ENCODE results near the gene NGFR.
"Not testable (repeated sequence)": the region's sequence is repeated elsewhere in the genome, so short reads cannot be mapped to it uniquely, and the experiment has no call there.

Gene NGFR

DNA sequence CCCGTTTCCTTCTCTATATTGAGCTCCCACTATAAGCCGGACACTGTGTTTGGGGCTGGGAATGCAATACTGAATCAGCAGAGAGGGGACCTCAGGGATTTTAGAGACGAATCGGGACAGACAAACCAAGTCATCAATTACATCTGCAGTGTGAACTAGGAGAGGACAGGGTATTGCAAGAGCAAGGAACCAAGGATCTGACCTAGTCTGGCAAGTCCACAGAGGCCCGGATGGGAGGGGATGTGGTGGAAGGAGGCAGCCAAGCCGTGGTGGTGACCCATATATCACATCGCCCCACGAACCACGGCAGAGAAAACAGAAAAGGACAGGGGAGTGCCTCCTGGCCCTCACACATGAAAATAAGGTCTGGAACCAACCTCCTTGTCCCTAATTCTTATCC, 52.5 kb downstream of the NGFR start:
- no peak for DNase-seq

DNA sequence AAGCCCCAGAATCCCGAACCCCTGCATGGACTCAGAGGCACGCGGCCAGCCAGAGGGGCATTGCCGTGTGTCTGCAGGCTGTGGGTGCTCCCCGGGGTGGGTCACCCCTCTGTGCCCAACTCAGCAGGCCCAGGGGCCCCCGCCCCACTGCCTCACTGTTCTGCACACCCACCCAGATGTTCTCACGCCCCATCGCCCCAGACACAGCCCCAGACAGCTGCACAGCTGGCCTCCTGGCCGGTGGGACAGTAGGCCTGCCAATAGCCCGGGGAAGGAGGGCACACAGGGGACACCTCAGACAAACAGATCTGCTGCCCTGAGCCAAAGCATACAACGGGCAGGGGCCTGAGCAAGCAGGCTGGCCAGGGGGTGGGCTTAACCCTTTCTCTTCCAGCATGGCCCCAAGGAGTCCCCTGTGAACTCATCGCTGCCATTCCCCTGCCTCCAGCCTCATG, 53.0 kb downstream of the NGFR start:
- no peak for DNase-seq

DNA sequence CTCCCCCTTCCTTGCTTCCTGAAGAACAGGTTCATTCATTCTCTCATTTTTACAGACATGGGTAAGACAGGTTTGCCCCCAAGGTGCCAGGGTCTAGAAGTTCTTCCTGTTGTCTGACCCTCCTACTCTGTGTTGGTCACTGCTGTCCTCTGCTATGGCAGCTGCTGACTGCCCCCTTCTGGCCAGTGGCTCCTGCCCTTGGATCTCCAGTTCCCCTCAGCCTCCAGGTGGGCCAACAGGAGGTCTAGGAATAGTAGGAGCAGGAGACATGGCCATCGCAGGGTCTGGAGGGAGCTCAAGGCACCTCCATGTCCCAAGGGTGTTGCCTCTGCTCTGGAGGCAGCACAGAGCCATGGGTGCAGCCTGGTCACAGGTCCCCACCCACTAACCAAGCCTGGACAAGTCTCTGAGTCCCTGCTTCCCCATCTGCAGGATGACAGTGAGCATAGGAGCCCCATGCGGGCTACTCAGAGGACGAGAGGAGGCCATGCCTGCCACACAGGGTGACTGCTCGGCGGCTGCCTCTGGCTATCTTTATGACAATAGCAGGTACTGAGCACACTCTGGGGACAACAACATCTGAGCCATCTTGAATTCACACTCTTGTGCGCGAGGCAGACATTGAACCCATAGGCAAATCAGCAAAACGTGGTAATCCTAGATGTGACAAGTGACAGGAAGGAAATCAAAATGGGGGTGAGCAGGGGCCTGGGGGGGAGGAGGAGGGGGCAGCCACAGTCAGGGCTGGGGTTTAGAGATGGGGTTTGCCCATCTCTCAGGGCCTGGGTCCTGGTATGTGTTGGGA, 53.6 kb downstream of the NGFR start:
- peak in 1 of 3 experiments; percentile 4 for DNase-seq

DNA sequence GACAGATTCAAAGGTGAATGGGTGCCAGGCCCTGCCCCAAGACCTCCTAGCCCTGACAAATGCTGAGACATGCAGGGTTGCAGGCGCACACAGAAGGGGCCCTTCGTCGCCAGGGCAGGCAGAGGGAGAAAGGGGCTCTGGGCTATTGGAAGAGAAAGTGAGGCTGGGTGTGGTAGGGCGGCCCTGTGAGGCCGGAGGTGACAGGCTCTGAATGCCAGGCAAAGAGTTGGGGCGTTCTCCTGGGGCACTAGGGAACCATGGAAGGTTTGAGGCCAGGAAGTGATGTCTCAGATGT, 54.2 kb downstream of the NGFR start:
- DNase-seq, result no peak

DNA sequence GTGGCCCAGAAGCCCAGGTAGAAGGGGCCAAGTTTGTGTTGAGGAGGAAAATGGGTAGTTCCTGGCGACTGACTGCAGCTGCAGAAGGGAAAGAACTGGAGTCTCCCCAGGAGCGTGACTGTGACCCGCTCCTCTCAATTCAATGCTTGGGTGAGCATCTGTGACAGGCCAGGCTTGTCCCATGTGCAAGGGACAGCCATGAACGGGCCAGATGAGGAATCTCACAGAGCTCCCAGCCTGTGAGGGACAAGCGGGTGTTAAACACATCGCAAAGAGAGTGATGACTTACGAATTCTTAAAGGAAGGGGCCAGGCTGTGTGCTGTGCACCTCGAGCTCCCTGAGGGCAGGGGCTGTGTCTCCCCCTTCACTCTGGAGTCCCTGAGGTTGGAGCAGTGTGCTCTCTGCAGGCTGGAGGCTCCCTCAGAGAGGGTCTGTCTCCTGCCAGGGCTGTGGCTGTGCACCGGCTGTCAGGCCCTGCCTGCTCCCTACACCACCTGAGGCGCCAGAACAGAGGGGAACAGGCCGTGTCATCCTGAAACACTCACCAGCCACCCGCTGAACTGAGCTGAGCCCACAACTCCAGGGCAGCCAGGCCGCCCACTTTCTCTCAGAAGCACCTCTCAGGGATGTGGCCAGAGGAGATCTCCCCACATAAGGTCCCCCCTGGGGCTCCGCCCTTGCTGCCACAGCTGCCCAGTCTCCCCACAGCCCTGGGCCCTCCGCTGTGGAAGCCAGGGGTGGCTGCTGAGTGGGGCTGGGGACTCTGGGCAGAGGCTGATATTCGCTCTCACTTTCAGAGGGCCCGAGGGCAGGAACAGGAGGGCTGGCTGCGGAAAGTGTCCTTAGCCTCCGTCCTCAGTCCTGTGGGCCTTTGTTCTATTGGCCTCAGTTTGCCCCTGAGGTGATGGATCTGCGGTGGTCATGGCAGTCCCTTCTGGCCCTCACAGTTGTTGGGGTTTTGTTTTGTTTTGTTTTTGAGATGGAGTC, 54.9 kb downstream of the NGFR start:
- no peak for DNase-seq

DNA sequence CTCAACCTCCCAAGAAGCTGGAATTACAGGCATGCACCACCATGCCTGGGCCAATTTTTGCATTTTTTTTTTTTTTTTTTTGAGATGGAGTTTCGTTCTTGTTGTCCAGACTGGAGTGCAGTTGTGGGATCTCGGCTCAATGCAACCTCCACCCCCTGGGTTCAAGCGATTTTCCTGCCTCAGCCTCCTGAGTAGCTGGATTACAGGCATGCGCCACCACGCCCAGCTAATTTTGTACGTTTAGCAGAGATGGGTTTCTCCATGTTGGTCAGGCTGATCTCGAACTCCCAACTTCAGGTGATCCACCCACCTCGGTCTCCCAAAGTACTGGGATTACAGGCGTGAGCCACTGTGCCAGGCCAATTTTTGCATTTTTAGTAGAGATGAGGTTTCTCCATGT, 55.7 kb downstream of the NGFR start:
- not testable (repeated sequence) for DNase-seq

DNA sequence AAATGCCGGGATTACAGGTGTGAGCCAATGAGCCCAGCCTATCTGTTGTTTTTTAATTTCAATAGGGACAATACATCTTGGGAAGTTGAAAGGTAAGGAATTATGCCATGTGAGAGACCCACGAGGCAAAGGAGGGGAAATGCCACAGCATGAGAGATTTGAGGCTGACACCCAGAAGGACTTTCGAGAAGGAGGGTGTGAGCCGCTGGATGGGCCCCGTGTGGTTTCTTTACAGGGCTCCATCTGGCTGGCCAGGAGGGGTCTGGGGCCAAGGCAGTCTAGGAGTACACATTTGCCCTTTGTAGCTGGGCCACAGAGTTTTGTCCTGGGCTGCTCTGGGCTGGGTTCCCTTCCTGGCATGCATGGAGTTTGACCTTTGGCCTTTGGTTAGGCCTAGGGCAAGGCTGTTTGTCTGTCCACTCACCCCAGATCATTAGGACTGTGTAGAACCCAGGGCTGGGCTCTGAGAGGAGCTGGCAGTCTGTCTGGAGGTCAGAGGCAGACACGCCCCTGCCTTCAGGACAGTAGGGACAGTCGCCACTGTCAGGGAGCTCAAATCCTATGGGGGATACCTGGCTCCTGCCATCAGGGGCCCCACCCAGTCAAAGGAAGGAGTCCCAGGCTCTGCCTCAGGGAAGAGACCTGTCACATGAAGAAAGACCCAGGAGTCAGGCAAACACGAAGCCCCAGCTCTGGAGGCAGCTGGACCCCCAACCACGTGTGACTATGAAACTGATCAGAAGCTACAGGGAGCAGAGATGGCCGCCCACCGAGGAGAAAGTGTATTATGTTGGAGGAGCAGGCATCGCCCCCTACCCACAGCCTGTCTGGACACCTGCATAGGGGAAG, 56.4 kb downstream of the NGFR start:
- no peak for DNase-seq

DNA sequence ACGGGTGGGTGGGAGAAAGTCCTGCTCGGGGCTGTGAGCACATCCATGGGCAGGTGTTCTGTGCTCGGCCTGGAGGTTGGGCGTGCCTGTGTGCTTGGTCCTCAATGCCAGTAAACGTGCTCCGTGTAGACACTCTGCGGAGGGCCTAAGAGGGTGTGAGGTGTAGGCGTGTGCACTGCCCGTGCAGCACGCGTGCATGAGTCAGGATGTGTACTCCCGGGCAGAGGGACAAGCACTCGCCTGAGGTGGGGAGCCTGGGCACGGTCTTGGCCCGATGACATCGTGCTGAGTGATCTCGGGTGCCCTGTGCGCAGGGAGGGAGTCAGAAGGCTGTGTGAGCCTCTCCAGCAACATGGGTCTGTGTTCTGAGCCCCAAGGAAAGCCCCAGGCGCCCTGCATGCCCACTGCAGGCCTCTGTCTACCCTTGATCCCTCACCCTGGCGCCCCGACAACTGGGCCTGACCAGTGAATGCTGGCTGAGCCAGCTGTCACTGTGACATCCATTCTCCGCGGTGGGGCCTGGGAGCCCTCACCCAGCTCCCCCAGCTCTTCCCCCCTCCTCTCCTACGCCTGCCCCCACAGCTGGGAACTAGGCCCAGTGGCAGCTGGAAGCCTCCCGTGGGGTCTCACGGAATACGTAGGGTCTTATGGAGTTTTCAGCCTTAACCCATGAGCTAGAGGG, 57.1 kb downstream of the NGFR start:
- DNase-seq, result no peak

DNA sequence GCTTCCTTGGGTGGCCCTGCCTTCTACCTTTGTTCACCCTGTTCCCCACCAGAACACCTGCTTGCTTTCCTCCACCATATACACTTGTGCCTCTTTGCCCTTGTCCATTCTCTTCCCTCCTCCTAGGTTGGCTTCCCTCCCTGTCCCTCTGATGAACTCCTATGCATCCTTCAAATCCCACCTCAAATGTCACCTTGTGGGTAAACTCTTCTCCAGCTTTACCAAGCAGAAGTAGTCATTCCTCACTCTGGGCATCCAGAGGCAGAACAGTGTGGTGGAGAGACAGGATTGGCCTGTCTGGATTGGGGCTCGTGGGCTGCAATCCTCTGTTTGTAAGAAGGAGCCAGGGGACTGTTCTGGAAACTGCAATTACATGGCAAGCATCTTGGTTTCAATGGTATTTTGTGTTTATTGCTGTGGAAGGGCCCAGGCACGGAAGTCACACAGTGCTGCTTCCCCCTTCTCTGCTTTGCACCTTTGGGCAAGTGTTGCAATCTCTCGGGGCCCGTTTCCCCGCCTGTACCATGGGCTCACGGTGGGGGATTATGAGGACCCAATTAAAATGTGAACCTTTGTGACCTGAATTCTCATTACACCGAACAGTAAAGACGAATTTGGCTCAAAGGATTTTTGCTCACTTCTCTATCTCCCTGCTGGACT, 58.7 kb downstream of the NGFR start:
- DNase-seq, result no peak

DNA sequence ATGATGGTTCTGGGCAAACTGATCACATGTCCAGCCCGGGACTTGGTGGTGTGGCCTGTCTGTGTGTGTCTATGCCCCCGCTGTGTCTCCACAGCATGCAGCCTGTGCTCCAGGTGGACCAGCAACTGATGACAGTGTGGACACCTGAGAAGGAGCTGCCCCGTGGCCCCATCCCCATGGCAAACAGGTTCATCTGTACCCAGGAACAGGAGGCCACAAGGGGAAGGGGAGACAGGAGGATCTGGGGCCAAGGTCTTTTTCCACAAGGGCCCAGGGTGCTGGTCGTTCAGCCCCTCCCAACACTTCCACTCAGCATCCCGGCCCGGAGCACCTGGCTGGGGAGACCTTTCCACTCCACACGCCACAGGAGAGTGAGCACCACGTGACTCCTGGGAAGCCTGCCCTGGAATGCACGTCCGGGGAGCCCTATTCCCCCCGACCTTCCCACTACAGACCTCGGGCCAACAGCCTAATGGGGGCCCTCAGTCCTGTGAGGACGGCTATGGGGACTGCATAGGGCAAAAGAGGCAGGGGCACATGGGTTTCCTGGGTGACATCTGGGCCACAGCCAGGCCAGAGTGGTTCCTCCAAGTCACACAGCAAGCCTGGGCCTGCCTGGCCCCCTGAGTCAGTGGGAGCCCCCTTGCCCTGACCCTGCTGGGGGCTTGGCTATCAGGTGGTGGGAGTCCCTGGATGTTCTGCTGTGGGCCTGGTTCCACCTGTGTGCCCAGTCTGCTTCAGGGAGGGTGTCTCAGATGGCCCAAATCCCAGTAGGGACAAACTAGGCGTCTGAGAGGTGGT, 59.8 kb downstream of the NGFR start:
- DNase-seq, result no peak

DNA sequence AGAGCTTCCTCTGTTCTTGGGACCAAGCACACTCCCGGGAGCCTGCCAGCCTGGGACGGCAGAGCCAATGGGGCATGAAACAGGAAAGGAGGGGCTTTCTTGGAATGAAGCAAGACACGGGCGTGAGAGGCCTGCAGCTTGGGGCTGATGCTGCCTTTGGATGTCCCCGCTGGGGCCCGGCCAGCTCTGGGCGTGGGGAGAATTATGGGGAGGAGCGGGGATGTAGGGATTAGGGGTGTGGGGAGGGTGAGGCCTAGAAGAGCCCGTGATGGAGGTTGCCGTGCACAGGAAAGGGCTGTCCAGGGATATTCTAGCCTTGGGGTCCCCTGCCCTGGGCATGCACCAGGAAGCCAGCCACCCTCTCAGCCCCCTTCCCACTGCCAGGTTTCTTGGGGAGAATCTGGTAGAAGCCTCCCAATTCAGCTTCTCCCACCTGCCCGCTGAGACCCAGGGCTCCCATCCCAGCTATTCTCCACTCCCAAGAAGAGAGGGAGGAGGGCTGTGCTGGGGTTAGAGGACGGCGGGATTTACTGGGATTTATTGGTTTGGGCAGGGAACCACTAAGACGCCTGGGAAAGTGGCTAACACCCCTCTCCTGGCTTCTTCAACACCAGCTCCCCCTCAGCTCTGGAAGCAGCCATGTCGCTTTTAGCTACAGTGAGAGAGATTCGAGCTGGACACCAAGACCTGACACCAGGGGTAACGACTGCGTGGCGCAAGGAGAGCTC, 60.6 kb downstream of the NGFR start:
- no peak for DNase-seq

DNA sequence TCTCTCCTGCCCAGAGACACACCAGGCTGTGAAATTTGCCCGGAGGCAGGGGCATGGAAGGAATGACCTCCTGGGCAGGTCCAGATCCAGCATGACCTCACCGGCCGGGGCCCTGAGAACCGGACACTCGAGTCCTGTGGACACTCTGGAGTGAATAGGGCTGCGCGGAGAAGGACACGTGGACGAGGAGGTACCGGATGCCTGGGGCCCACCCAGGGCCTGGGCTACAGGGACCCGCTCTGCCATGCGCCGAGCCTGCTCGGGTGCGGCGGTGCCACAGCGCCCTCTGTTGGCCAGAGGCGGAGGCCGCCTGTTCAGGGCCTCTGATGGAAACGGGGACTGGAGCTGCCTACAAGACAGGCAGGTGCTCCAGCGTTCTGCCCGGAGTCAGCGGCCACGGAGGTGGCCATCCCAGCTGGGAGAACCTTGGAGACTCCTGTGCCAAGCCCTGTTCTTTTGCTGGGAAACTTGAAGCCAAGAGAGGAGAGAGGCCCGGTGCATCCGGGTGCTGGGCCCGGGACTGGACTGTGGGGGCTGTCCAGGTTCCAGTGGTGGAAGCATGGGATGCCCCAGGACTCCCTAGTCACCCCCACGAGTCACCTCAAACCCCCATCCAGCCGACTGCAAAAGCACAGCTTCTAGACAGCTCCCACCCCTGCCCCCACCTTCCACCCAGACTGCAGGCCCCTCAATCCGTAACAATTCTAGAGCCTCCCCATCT, 61.3 kb downstream of the NGFR start:
- peak; percentile 58 to 81 (median 68) for DNase-seq

DNA sequence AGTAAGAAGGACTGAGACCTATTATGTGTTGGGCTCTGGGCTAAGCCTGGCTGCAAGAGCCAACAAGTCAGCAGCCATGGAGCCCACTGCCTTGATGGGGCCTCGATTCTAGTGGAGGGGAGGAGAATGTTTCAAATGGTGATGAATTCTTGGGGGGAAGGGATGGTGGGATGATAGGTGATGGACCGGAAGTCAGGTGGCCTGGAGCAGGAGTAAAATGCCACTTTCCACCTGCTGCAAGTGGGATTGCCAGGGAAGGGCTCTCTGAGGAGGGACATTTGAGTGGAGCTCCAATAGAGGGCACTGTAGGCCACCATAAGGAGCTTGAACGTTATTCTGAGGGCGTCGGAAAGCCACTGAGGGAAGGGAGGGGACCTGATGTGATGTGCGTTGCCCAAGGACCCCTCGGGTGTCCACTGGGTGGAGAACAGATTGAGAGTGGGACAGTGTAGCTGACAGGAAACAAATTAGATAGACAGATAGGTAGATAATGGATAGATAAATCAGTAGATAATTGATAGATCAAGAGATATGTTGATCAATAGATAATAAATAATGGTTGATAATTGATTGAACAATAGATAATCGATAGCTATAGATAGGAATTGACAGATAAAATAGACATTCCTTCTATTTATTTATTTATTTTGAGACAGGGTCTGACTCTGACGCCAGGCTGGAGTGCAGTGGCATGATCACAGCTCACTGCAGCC, 62.4 kb downstream of the NGFR start:
- DNase-seq, result peak; percentile 29 to 87 (median 56)
